GM23338 (cell line): ENCODE results near the gene FAM8A1. TPM values are rescaled to one million over a fixed set of nuclear protein-coding genes. Genes with fewer than 3 reads are reported as not detected.

ENCODE experiments used
- ATAC-seq: fragments of 200-7000 bp; cut with Tn5 transposase; 3 replicates; pipeline ENCODE4 v1.9.1; 2020
- DNase-seq: peaks from one replicate; pipeline ENCODE4 v3.0.0-alpha.2; 2015; ENCODE audit warnings: low spot score
- H2AFZ ChIP-seq: fragments of 200-600 bp; sonication (generic); 2 replicates; pipeline ENCODE4 v1.8.0; 2016; ENCODE audit warnings: antibody characterized with exemption, mild to moderate bottlenecking, moderate library complexity
- H3F3A ChIP-seq: fragments of 200-600 bp; sonication (generic); replicated peaks from 2 replicates; pipeline ENCODE4 v1.8.0; 2017; ENCODE audit warnings: antibody characterized with exemption, mixed run types, low read depth
- H3K27ac ChIP-seq: fragments of 200-600 bp; sonication (generic); 2 replicates; pipeline ENCODE4 v1.6.1; 2016; ENCODE audit warnings: low read depth
- H3K27me3 ChIP-seq: fragments of 200-600 bp; sonication (generic); 2 replicates; pipeline ENCODE4 v1.8.0; 2016; ENCODE audit warnings: mild to moderate bottlenecking, mixed run types, moderate library complexity; ENCODE audit not compliant: insufficient read depth
- H3K36me3 ChIP-seq: fragments of 200-600 bp; sonication (generic); 2 replicates; pipeline ENCODE4 v1.8.0; 2016; ENCODE audit warnings: mild to moderate bottlenecking; ENCODE audit not compliant: insufficient read depth
- H3K4me1 ChIP-seq: fragments of 200-600 bp; sonication (generic); 2 replicates; pipeline ENCODE4 v1.8.0; 2016; ENCODE audit warnings: mild to moderate bottlenecking, moderate library complexity; ENCODE audit not compliant: insufficient read depth
- H3K4me2 ChIP-seq: fragments of 200-600 bp; sonication (generic); 2 replicates; pipeline ENCODE4 v1.7.1; 2017; ENCODE audit warnings: mixed run types
- H3K4me3 ChIP-seq: fragments of 200-600 bp; sonication (generic); 2 replicates; pipeline ENCODE4 v1.6.1; 2016; ENCODE audit warnings: mixed run types
- H3K79me2 ChIP-seq: fragments of 200-600 bp; sonication (generic); replicated peaks from 2 replicates; pipeline ENCODE4 v1.8.0; 2017; ENCODE audit warnings: mild to moderate bottlenecking; ENCODE audit not compliant: insufficient read depth
- H3K9me2 ChIP-seq: fragments of 200-600 bp; sonication (generic); 2 replicates; pipeline ENCODE4 v1.8.0; 2017; ENCODE audit not compliant: insufficient read depth
- H4K20me1 ChIP-seq: fragments of 200-600 bp; sonication (generic); replicated peaks from 2 replicates; pipeline ENCODE4 v1.8.0; 2017; ENCODE audit warnings: mild to moderate bottlenecking; ENCODE audit not compliant: insufficient read depth
- H3K27ac Mint-ChIP-seq: 2 replicates; pipeline ENCODE4 v1.8.0; 2020; ENCODE audit warnings: inconsistent platforms, mild to moderate bottlenecking, moderate library complexity, mixed read lengths
- H3K27me3 Mint-ChIP-seq: 3 replicates; pipeline ENCODE4 v1.8.0; 2022; ENCODE audit warnings: low read depth, mild to moderate bottlenecking, moderate library complexity, mixed read lengths, inconsistent platforms; ENCODE audit not compliant: insufficient read depth, poor library complexity
- H3K36me3 Mint-ChIP-seq: 3 replicates; pipeline ENCODE4 v1.8.0; 2021; ENCODE audit warnings: low read depth, mild to moderate bottlenecking, inconsistent platforms, moderate library complexity, mixed read lengths
- H3K4me1 Mint-ChIP-seq: 3 replicates; pipeline ENCODE4 v1.8.0; 2020; ENCODE audit warnings: mild to moderate bottlenecking, inconsistent platforms, mixed read lengths
- H3K4me3 Mint-ChIP-seq: 3 replicates; pipeline ENCODE4 v1.8.0; 2021; ENCODE audit warnings: moderate library complexity, mild to moderate bottlenecking, inconsistent platforms, mixed read lengths
- H3K9me3 Mint-ChIP-seq: 3 replicates; pipeline ENCODE4 v1.8.0; 2020; ENCODE audit warnings: moderate library complexity, mild to moderate bottlenecking, inconsistent platforms, mixed read lengths
- CREB1 ChIP-seq: fragments of 250-450 bp; sonication (Bioruptor Pico); IDR thresholded peaks from 2 replicates; pipeline ENCODE4 v1.5.0; 2020; ENCODE audit warnings: low read depth, mild to moderate bottlenecking, moderate library complexity
- CTCF ChIP-seq, 2 experiments: fragments of 200-600 bp in 1 of 2; sonication (generic) in 1 of 2; conservative IDR thresholded peaks; 2 replicates each; pipeline versions ENCODE4 v1.5.1 to v1.6.1; 2016 to 2017; ENCODE audit warnings: antibody characterized with exemption in 2 of 2, low read depth in 2 of 2, mild to moderate bottlenecking in 2 of 2, moderate library complexity in 1 of 2
- ETS1 ChIP-seq: IDR thresholded peaks from 2 replicates; pipeline ENCODE4 v1.6.1; 2016; ENCODE audit warnings: antibody characterized with exemption
- EZH2phosphoT487 ChIP-seq: fragments of 200-600 bp; sonication (generic); IDR thresholded peaks from one replicate; pipeline ENCODE4 v1.8.1; 2018; ENCODE audit warnings: antibody characterized with exemption; ENCODE audit not compliant: unreplicated experiment
- JUNB ChIP-seq: IDR thresholded peaks from one replicate; pipeline ENCODE4 v1.6.1; 2016; ENCODE audit warnings: antibody characterized with exemption; ENCODE audit not compliant: unreplicated experiment
- NANOG ChIP-seq: IDR thresholded peaks from 2 replicates; pipeline ENCODE4 v1.6.1; 2016; ENCODE audit warnings: antibody characterized with exemption, borderline replicate concordance
- REST ChIP-seq: IDR thresholded peaks from one replicate; pipeline ENCODE4 v1.6.1; 2018; ENCODE audit warnings: antibody characterized with exemption; ENCODE audit not compliant: unreplicated experiment
- ZNF462 ChIP-seq: fragments of 250-450 bp; sonication (Bioruptor Pico); IDR thresholded peaks from 2 replicates; pipeline ENCODE4 v1.5.0; 2020; ENCODE audit warnings: mild to moderate bottlenecking, moderate library complexity
- polyA plus RNA-seq: library from polyadenylated mRNA; unstranded; fragments of >200 nt; fragmentation: Nextera tagmentation; extraction: Ambion mirVana; gene quantifications from 2 replicates; pipeline ENCODE4 v1.2.1, GENCODE V29; 2016
- total RNA-seq: library from RNA; depleted of rRNA; stranded (reverse); fragments of >200 nt; shearing (Covaris generic); gene quantifications from 2 replicates; pipeline ENCODE4 v1.2.3, GENCODE V29; 2014

Gene FAM8A1
- total and polyA plus RNA-seq, 2 experiments from 2014 or later = 4.0 to 15.6 TPM

- TF ChIP-seq REST = no peak
- TF ChIP-seq EZH2phosphoT487 = no peak
- no peak for TF ChIP-seq CTCF (conservative IDR thresholded peaks at IDR 0.05; ENCODE audit: low read depth in 2 of 2)
- TF ChIP-seq CREB1 = no peak
- TF ChIP-seq JUNB = no peak
- no peak for TF ChIP-seq ETS1
- TF ChIP-seq NANOG = no peak
Observed at GRCh38 chr6:17650656-17651309, 50.7 kb downstream of the FAM8A1 start (continued).

- H2AFZ ChIP-seq = no peak overlapping the region
- no peak overlapping the region for H3K4me2 ChIP-seq
- no peak for ATAC-seq
- peak overlapping the region; percentile 12; the same call in 1 of the 2 replicates for H3K27ac Mint-ChIP-seq
- no peak overlapping the region for H3K4me3 Mint-ChIP-seq
- H3K79me2 ChIP-seq = peaks cover 56% of the 10 kb centered on the region
- H3K9me2 ChIP-seq = no peaks in the 10 kb centered on the region
- no peaks in the 10 kb centered on the region for H3K9me3 Mint-ChIP-seq
- H3F3A ChIP-seq = no peaks in the 10 kb centered on the region; the same call in 1 of the 2 replicates
- peaks cover 34% of the 10 kb centered on the region for H3K36me3 ChIP-seq
- H3K27me3 Mint-ChIP-seq = peaks cover 2% of the 10 kb centered on the region
- H4K20me1 ChIP-seq = peaks cover 15% of the 10 kb centered on the region; the same call in 1 of the 2 replicates
- H3K4me1 Mint-ChIP-seq = no peaks in the 10 kb centered on the region
- H3K27ac ChIP-seq = no peak overlapping the region
- no peak for DNase-seq
- H3K4me1 ChIP-seq = no peaks in the 10 kb centered on the region
- peaks cover 66% of the 10 kb centered on the region for H3K36me3 Mint-ChIP-seq
- H3K27me3 ChIP-seq = no peaks in the 10 kb centered on the region
- H3K4me3 ChIP-seq = no peak overlapping the region
- TF ChIP-seq CREB1 (no peak), NANOG (no peak), EZH2phosphoT487 (no peak), ZNF462 (CRISPR knock-in tag) (no peak)
Observed at GRCh38 chr6:17653198-17653882, 53.2 kb downstream of the FAM8A1 start.
